ENCODE data around the gene GLYATL1.

GLYATL1 gene
- total RNA-seq: 0 reads per million in 2 experiments

GRCh38 chr11:58939277-58939676 is at the start of gene GLYATL1:
Gene GLYATL1, plus strand, starts transcription at chr11:58939488. Its CDS starts 7,600 bp downstream, at chr11:58947088.
- no peak for DNase-seq (ENCODE audit: low read depth)

GRCh38 chr11:58893899-58894298 is 45.4 kb upstream of the GLYATL1 start:
- no peak for DNase-seq (ENCODE audit: low read depth)

- DNase-seq (ENCODE audit: low read depth): no peak
Observed at GRCh38 chr11:58898106-58898505, 41.2 kb upstream of the GLYATL1 start.

GRCh38 chr11:58900479-58901420 is 38.5 kb upstream of the GLYATL1 start:
- no peak for DNase-seq (ENCODE audit: low read depth)

GRCh38 chr11:58902881-58903280 is 36.4 kb upstream of the GLYATL1 start:
- DNase-seq (ENCODE audit: low read depth): no peak

GRCh38 chr11:58905011-58905720 is 34.1 kb upstream of the GLYATL1 start:
- no peak for DNase-seq (ENCODE audit: low read depth)

- no peak for DNase-seq (ENCODE audit: low read depth)
Observed at GRCh38 chr11:58905721-58906547, 33.4 kb upstream of the GLYATL1 start.

- no peak for DNase-seq (ENCODE audit: low read depth)
Observed at GRCh38 chr11:58907780-58908179, 31.5 kb upstream of the GLYATL1 start.

- no peak for DNase-seq (ENCODE audit: low read depth)
Observed at GRCh38 chr11:58912124-58912523, 27.2 kb upstream of the GLYATL1 start.

- DNase-seq (ENCODE audit: low read depth): no peak
Observed at GRCh38 chr11:58913685-58914084, 25.6 kb upstream of the GLYATL1 start.

- no peak for DNase-seq (ENCODE audit: low read depth)
Observed at GRCh38 chr11:58914821-58915543, 24.3 kb upstream of the GLYATL1 start.

- DNase-seq (ENCODE audit: low read depth): no peak
Observed at GRCh38 chr11:58916637-58917036, 22.7 kb upstream of the GLYATL1 start.

GRCh38 chr11:58917159-58917783 is 22.0 kb upstream of the GLYATL1 start:
- no peak for DNase-seq (ENCODE audit: low read depth)

- no peak for DNase-seq (ENCODE audit: low read depth)
Observed at GRCh38 chr11:58919561-58919960, 19.7 kb upstream of the GLYATL1 start.

- no peak for DNase-seq (ENCODE audit: low read depth)
Observed at GRCh38 chr11:58919980-58920379, 19.3 kb upstream of the GLYATL1 start.

- DNase-seq (ENCODE audit: low read depth): no peak
Observed at GRCh38 chr11:58921778-58922390, 17.4 kb upstream of the GLYATL1 start.

GRCh38 chr11:58922479-58922878 is 16.8 kb upstream of the GLYATL1 start:
- no peak for DNase-seq (ENCODE audit: low read depth)

GRCh38 chr11:58923300-58923788 is 15.9 kb upstream of the GLYATL1 start:
- DNase-seq (ENCODE audit: low read depth): no peak

- DNase-seq (ENCODE audit: low read depth): no peak
Observed at GRCh38 chr11:58924230-58924629, 15.1 kb upstream of the GLYATL1 start.

GRCh38 chr11:58926251-58926650 is 13.0 kb upstream of the GLYATL1 start:
- DNase-seq (ENCODE audit: low read depth): no peak

All from T follicular helper cell (primary cell).